Astrocyte (in vitro differentiated cells and primary cell): ENCODE results near the gene KIF7. TPM values are rescaled to one million over a fixed set of nuclear protein-coding genes. Genes with fewer than 3 reads are reported as not detected.

ENCODE experiments used
- DNase-seq: peaks from one replicate; pipeline ENCODE4 v3.0.0-alpha.2; 2010; ENCODE audit warnings: low read depth
- FAIRE-seq: peaks from 2 replicates; lab custom pipeline; 2011; peaks lifted over from hg19 to GRCh38; lab: Jason Lieb, UNC
- H2AFZ ChIP-seq: 2 replicates; pipeline ENCODE4 v1.6.0; 2012; ENCODE audit warnings: low read depth, low read length, inconsistent platforms
- H3K27ac ChIP-seq: 2 replicates; pipeline ENCODE4 v1.5.1; 2011; ENCODE audit warnings: low read depth, low read length, inconsistent platforms
- H3K27me3 ChIP-seq: 2 replicates; pipeline ENCODE4 v1.6.0; 2011; ENCODE audit warnings: low read length, inconsistent platforms; ENCODE audit not compliant: insufficient read depth
- H3K36me3 ChIP-seq: 2 replicates; pipeline ENCODE4 v1.5.1; 2011; ENCODE audit warnings: low read length, inconsistent platforms; ENCODE audit not compliant: insufficient read depth
- H3K4me1 ChIP-seq: 2 replicates; pipeline ENCODE4 v1.5.1; 2011; ENCODE audit warnings: low read length, inconsistent platforms; ENCODE audit not compliant: insufficient read depth
- H3K4me2 ChIP-seq: 2 replicates; pipeline ENCODE4 v1.6.0; 2012; ENCODE audit warnings: low read length, inconsistent platforms
- H3K4me3 ChIP-seq: 2 replicates; pipeline ENCODE4 v1.5.1; 2011; ENCODE audit warnings: low read depth, mild to moderate bottlenecking, low read length, inconsistent platforms; ENCODE audit not compliant: insufficient read depth
- H3K79me2 ChIP-seq: 2 replicates; pipeline ENCODE4 v1.6.0; 2012; ENCODE audit warnings: mild to moderate bottlenecking, low read length, inconsistent platforms; ENCODE audit not compliant: insufficient read depth
- H3K9ac ChIP-seq: 2 replicates; pipeline ENCODE4 v1.6.0; 2012; ENCODE audit warnings: mild to moderate bottlenecking, low read length, inconsistent platforms
- H3K9me3 ChIP-seq: 2 replicates; pipeline ENCODE4 v1.5.1; 2012; ENCODE audit warnings: low read depth, mild to moderate bottlenecking, low read length, inconsistent platforms; ENCODE audit not compliant: insufficient read depth
- H4K20me1 ChIP-seq: 2 replicates; pipeline ENCODE4 v1.6.0; 2012; ENCODE audit warnings: low read length, inconsistent platforms; ENCODE audit not compliant: insufficient read depth
- H3K27ac Mint-ChIP-seq: one replicate; pipeline ENCODE4 v1.8.0; 2021; ENCODE audit warnings: mild to moderate bottlenecking, mixed read lengths; ENCODE audit not compliant: unreplicated experiment
- H3K27me3 Mint-ChIP-seq: one replicate; pipeline ENCODE4 v1.8.0; 2021; ENCODE audit warnings: low read depth, mixed read lengths; ENCODE audit not compliant: unreplicated experiment
- H3K36me3 Mint-ChIP-seq: one replicate; pipeline ENCODE4 v1.8.0; 2021; ENCODE audit warnings: low read depth, mixed read lengths; ENCODE audit not compliant: unreplicated experiment
- H3K4me1 Mint-ChIP-seq: one replicate; pipeline ENCODE4 v1.8.0; 2021; ENCODE audit warnings: low read depth, mixed read lengths; ENCODE audit not compliant: unreplicated experiment
- H3K4me3 Mint-ChIP-seq: one replicate; pipeline ENCODE4 v1.8.0; 2021; ENCODE audit warnings: mild to moderate bottlenecking, moderate library complexity, mixed read lengths; ENCODE audit not compliant: unreplicated experiment
- H3K9me3 Mint-ChIP-seq: one replicate; pipeline ENCODE4 v1.8.0; 2021; ENCODE audit warnings: mild to moderate bottlenecking, mixed read lengths; ENCODE audit not compliant: unreplicated experiment
- CTCF ChIP-seq: IDR thresholded peaks from 2 replicates; pipeline ENCODE4 v1.5.1; 2011; ENCODE audit warnings: low read depth, mild to moderate bottlenecking, inconsistent platforms, low read length, moderate library complexity; ENCODE audit not compliant: insufficient read depth
- EZH2 ChIP-seq: IDR thresholded peaks from 2 replicates; pipeline ENCODE4 v1.6.1; 2012; ENCODE audit warnings: mild to moderate bottlenecking, low read length, inconsistent platforms; ENCODE audit not compliant: insufficient read depth
- total RNA-seq: library from RNA; stranded (reverse); gene quantifications from 2 replicates; pipeline ENCODE4 v1.2.1, GENCODE V29; 2021

Gene KIF7
- total RNA-seq, 1 donor from 2014 or later: 5.1 TPM

- H3K36me3 ChIP-seq: peaks cover 3% of the 10 kb centered on the region
- Mint-ChIP-seq H3K9me3 (no peaks in the 10 kb centered on the region), H3K4me3 (no peak overlapping the region), H3K4me1 (peaks cover 3% of the 10 kb centered on the region), H3K27ac (no peak overlapping the region), H3K27me3 (no peaks in the 10 kb centered on the region), H3K36me3 (no peaks in the 10 kb centered on the region)
- H3K9ac ChIP-seq: peak overlapping the region; percentile 56
- no peaks in the 10 kb centered on the region for H4K20me1 ChIP-seq
- peak overlapping the region; percentile 80 for H3K4me2 ChIP-seq
- H3K27ac ChIP-seq: no peak overlapping the region
- no peak for TF ChIP-seq EZH2
- no peak for TF ChIP-seq CTCF
- no peaks in the 10 kb centered on the region for H3K9me3 ChIP-seq
- H3K4me3 ChIP-seq: peak overlapping the region; percentile 26
- FAIRE-seq: no peak
- no peaks in the 10 kb centered on the region for H3K27me3 ChIP-seq
- peaks cover 6% of the 10 kb centered on the region for H3K4me1 ChIP-seq
- peaks cover 75% of the 10 kb centered on the region for H3K79me2 ChIP-seq
- DNase-seq: no peak
- peak overlapping the region; percentile 36 for H2AFZ ChIP-seq
These were observed 77.1 kb downstream of the KIF7 start for GRCh38 chr15:89578146-89578545.

Other genes with a start within 250 kb of the KIF7 start
- gene RHCG, start 158.9 kb downstream of the KIF7 start, total RNA-seq: 0.18 TPM in 1 of 2 replicates, not detected in the other
- gene TICRR, start 80.0 kb downstream of the KIF7 start, total RNA-seq: 2.8 and 2.9 TPM in 2 replicates
- 0.14 TPM in 1 of 2 replicates, not detected in the other for gene PLIN1, start 23.9 kb upstream of the KIF7 start, total RNA-seq
- gene PEX11A, start 35.3 kb upstream of the KIF7 start, total RNA-seq: 2.1 and 2.5 TPM in 2 replicates
- not detected in 2 replicates for gene WDR93, start 35.3 kb upstream of the KIF7 start, total RNA-seq
- gene MESP1, start 95.8 kb upstream of the KIF7 start, total RNA-seq: not detected in 2 replicates
- gene MESP2, start 120.9 kb upstream of the KIF7 start, total RNA-seq: not detected in 2 replicates
- gene ANPEP, start 159.4 kb upstream of the KIF7 start, total RNA-seq: 0.22 and 0.25 TPM in 2 replicates
- gene AP3S2, start 238.5 kb upstream of the KIF7 start, total RNA-seq: 37.9 and 41.2 TPM in 2 replicates